Activated CD4-positive, alpha-beta T cell treated with anti-CD3 and anti-CD28 coated beads, Interleukin-10, Interleukin-2, amounts not matched to agents 100 ng/mL and 50 ng/mL, durations not matched to agents 16 hours and 8 hours (primary cell): ENCODE measurements around the gene MTA1.
A peak's percentile ranks its signal among the peaks of the same experiment; 100 is the strongest.

Experiments
- DNase-seq: peaks from one replicate; pipeline ENCODE4 v3.0.0-alpha.2; 2020

The MTA1 gene

DNA sequence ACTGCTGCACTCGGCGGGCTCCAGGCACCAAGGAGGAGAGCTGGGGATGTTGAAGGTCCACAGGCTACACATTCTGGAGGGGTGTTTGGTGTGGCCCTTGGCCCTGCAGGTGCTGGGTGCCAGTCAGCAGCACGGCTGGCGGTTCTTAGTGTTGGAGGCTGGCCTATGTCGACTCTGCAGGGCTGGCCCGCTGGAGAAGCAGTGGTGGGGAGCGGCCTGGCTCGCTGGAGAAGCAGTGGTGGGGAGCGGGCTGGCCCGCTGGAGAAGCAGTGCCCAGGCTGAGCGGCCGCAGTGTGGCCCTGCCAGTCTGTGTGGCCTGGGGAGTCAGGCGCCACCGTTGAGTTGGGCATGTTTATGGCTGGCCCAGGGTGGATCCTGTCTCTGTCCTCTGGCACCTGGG, 27.3 kb downstream of the MTA1 start:
- no peak for DNase-seq

DNA sequence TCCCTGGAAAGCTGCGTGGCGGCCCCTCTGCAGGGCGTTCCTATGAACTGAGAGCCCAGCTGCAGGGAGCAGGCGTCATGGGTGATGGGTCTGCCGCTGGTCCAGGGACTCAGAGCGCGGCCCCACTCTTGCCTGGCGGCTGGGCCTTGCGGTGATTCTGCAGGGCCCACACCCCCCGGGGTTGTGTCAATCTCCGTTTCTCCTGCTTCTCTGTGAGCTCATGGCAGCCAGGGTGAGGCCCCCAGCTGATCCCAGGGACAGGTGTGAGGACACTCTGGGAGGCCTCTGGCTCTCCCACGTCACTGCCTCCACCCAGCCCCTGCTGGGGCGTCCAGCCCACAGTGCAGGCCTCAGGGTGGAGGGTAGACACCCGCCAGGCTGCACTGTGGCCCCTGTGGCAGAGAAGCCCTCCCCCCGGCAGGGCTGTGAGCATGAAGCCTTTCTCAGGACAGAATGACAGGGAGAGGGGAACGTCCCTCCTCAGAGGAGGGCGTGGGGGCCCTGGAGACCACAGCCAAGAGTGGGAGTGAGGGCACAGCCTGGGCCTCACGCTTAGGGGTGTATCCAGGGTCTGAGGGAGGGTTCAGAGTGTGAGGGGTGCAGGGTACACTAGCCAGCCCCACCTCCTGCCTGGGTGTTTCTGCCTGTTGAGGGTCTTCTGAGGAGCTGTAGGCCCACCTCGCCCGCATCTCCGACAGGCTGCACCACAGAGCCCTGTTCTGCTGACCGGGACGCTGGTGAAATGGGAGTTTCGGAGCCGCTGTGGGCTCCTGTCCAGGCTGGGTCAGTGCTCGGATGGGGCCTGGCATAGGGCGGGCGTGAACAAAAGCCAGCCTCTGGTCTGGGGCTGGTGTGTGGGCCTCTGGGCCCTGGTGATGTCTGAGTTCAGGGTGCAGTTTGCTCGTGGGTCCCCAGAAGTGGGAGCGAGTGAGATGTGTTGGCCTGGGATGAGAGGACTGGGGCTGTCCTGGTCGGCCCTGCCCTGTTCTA, 28.3 kb downstream of the MTA1 start:
- no peak for DNase-seq

DNA sequence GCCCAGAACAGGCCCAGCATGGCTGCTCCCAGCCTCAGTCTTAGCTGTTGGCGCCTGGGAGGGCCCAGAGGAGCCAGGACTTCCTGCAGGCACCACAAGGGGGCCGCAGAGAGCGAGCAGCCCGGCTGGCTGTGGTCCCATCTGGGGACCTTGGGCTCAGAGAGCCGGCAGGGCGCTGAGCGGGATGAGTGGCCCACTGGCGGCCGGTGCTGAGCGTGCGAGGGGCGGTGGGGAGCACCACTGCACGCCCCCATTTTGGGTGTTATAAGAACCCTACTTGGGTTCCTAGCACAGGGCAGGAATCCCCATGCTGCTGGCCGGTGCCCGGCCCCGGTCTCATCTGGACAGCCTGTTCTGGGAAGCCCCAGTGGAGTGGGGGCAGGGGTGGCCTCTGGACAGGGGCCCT, 29.1 kb downstream of the MTA1 start:
- DNase-seq: peak; percentile 60

DNA sequence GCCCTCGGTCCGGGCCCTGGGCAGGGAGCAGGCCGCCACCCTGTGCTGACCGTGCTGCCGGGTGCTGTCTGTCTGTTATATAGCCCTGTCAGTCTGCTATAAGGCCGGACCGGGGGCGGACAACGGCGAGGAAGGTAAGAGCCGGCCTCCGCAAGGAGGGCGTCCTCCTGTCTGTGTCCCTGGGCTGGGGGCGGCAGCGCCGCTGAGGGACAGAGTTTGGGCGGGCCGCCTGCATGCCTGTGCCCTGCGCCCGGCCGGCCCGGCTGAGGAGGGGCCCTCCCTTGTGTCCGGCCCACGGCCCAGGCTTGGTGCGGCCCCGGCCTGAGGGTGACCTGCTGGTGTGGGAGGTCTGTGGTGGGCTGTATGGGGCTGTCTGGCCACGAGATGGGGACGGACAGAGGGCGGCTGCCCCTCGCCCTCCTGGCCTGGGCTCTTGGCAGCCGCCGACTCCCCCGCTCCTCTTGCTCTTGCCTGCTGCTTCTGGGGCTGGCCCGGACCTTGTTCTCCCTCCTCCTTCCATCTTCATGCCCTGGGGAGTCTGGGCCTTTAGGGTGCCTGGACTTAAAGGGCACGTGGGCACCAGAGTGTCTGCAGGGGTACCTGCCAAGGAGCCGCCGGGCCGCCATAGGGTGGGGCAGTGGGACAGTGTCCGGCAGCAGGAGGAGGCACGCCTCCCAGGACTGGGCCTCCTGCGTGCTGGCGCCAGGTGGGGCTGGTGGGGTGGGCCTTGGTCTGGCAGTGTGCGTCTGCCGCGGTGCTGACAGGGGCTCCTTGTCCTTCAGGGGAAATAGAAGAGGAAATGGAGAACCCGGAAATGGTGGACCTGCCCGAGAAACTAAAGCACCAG, 29.9 kb downstream of the MTA1 start:
- DNase-seq: no peak

DNA sequence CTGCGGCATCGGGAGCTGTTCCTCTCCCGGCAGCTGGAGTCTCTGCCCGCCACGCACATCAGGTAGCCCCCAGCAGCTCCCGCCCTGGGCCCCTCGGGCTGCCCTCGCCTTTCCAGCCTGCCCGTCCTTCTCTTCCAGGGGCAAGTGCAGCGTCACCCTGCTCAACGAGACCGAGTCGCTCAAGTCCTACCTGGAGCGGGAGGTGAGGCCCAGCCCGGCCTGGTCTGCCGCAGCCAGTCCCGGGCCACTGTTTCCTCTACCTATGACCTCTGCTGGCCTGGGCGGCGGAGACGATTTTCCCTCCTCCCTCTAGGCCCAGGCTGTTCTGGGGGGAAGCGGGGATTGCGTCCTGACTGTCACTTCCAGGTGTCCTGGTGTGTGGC, 30.5 kb downstream of the MTA1 start:
- no peak for DNase-seq

DNA sequence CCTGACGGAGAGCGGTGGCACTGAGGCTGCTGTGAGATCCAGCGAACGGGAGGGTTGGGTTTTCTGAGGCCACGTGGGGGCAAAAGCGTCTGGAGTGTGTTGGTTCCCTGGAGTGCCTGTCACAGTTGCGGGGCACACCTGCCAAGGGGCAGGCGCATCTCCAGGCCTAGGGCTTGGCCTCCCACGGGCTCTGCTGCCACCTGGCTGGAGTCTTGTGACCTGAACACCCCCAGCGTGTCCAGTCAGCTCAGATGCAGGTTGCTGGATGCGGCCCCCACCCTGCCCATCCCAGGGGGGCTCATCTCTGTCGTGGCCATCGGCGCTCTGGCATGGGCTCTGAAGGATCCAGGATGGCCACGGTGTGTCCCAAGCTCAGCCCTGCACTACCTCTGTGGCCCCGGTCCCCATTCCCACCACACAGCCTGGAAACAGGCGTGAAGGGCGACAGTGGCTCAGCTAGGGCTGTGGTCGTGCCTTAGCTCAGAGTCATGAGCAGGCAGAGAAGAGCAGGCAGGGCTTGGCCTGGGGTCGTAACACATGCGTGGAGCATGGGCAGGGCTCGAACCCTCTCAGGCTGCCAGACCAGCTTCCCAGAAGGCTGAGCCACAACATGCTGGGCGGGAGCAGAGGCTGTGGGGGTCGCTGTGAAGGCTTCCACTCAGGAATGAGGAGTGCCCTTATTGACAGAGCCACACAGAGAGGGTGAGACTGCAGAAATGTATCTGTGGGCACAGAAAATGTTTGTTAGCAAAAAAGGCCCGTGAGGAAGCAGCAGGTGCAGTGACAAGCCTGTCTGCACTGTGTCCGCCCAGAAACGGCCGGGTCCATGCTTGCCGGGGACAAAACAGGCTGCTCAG, 31.5 kb downstream of the MTA1 start:
- no peak for DNase-seq

DNA sequence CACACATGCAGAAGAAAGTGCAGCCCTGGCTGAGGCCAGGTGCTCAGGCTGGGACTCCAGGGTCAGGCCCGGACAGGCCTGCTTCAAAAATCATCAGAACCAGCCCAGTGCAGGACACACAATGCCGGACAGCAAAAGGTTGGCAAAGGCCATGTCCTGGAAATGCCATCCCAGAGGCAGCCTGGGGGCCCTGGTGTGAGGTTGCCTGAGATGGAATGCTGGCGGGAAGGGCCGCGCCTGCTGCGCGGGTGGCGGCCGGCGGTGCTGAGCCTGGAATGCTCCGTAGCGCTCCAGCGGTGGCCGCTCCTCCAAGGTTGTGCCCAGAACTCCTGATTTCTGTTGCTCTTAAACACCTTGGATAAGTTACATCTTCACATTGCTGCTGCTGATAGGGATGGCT, 33.3 kb downstream of the MTA1 start:
- no peak for DNase-seq

DNA sequence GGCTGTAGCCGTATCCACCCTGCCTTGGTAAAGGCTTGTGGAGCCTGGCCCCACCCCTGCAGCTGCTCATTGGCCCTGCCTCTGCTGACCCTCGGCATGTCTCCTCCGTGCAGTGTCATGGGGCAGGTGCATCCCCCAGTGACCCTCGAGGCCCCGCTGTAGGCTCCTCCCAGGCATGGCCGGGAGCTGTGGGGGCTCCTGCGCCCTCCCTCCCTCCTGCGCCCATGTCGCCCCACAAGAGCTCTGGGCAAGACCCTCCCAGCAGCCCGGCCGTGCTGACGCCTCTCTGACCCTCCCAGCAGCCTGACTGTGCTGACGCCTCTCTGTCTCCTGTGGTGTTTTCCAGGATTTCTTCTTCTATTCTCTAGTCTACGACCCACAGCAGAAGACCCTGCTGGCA, 34.2 kb downstream of the MTA1 start:
- no peak for DNase-seq

DNA sequence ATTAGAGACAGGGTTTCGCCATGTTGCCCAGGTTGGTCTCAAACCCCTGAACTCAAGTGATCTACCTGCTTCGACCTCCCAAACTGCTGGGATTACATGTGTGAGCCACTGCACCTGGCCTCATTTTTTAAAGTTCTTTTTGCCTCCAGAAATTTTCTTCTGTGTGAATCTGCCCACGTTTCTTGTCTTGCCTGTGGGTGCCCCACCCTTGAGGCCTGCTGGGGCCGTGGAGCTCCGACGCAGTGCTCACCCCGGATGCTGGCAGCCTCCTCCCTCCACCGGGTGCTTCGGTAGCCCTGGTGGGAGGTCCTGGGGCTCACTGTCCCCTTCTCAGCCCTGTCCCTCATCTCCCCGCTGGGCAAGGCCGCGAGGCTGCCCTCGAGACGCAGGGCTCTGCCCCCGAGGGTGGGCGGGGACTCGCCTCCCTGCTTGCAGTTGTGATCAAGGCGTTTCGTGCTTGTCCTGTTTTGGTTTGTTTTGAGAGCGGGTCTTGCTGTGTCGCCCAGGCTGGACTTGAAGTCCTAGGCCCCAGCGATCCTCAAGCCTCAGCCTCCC, 35.5 kb downstream of the MTA1 start:
- DNase-seq: no peak

DNA sequence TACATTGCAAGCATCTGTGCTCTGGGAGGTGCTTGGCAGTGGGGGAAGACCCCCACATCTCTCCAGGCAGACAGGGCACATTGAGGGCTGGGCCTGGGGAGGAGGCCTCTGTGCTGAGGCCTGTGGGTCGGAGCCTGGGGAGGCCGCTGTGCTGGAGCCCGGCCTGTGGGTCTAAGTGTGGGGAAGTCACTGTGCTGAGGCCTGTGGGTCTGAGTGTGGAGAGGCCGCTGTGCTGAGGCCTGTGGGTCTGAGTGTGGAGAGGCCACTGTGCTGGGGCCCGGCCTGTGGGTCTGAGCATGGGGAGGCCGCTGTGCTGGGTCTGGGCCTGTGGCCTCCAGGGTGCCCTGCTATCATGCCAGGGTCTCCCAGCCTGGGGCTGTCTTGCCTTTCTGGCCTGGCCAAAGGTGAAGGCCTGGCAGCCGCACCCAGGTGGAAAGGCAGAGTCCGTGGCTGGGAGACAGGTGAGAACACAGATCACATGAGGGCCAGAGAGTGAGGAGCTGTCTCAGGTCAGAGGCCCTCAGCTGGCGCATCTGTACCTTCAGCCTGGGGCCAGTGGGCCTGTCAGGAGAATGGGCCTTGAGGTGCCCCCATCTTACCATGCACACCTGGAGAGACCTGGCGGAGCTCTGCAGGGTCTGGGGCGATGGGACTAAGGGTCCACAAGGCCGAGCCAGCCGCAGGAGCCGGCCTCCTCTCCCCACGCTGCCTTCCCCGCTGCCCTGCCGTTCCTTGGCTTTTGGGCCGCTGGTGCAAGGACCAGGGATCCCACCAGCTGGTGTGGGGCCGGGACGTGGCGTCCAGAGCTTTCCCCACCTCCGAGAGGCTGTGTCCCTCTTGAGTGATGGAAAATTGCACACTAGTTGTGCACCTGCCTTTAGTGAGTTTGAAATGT, 36.4 kb downstream of the MTA1 start:
- no peak for DNase-seq

DNA sequence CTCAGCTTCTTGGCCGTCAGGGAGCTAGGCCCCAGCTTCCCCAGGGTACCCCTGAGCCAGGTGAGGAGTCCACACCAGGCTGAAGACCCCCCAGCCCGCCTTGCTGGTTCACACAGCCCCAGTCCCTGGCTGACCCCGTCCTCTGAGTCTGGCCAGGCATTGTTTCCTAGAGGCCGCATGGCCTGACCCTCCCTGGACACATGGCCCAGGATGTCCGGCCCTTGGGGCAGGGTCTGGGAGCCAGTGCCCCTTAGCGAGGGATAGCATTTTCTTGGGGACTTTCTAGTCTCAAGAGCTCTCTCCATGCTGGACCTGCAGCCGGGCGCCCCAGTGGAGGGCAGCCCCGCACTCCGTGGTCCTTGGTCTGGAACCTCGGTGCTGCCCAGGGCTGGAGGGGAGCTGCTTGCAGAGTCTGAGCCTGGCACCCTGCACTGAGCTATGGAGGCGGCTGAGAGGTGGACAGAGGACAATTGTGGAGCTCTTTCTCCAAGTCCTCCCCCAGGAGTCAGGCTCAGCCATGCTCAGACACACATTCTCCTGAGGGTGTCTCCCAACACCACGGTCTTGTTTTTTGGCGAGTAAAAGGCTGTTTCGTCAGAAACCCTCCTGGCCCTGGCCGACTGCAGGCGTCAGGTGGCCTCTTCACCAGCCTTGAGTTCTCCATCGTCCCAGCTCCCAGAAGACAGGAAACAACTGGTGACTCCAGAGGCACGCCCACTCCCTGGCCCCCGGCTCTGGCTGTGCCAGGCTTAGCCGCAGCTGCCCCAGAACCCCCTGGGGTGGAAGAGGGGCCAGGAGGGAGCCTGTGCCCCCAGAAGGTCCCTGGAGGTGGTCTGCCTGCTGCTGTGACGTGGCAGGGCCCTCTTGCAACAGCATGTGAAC, 37.4 kb downstream of the MTA1 start:
- DNase-seq: no peak

DNA sequence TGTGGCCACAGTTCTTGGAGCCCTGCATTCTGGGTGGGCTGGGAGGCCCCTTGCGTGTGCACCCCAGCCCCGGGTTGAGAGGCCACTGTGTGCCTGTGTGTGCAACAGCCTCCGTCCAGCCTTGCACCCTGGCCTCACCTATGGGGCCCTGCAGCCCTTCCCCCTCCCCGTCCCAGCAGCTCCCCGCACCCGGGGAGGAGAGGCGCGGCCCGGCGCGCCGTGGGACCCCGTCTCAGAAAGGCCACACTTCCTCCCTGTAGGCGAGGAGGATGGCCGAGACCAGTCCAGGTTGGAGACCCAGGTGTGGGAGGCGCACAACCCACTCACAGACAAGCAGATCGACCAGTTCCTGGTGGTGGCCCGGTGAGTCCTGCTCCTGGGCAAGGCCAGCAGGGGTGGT, 38.4 kb downstream of the MTA1 start:
- no peak for DNase-seq

DNA sequence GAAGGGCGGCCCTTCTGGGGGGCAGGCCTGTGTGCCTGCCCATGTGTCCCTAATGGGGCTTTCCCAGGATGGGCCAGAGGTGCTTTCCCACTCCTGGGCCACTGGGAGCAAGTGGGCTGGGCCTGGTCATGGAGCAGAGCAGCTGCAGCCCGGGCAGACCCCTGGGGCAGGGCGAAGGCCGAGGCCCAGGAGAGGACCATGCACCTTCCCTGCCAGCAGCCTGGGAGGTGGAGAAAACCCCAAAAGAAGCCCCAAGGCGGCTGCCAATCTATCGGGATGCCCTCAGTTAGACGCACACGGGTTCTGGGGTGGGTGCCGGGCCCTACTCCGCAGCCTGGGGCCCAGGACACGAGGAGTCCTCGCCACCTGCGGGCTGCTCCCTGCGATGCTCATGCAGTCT, 38.9 kb downstream of the MTA1 start:
- no peak for DNase-seq

DNA sequence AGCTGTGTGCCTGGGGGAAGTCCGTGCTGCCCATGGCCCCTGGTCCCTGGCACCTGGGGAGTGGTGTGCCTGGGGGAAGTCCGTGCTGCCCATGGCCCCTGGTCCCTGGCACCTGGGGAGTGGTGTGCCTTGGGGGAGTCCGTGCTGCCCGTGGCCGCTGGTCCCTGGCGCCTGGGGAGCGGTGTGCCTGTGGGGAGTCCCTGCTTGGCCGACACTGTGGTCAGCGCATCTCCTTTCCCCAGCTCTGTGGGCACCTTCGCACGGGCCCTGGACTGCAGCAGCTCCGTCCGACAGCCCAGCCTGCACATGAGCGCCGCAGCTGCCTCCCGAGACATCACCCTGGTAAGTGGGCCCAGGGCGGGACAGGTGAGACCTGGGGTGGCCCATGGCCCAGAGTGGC, 40.5 kb downstream of the MTA1 start:
- no peak for DNase-seq

DNA sequence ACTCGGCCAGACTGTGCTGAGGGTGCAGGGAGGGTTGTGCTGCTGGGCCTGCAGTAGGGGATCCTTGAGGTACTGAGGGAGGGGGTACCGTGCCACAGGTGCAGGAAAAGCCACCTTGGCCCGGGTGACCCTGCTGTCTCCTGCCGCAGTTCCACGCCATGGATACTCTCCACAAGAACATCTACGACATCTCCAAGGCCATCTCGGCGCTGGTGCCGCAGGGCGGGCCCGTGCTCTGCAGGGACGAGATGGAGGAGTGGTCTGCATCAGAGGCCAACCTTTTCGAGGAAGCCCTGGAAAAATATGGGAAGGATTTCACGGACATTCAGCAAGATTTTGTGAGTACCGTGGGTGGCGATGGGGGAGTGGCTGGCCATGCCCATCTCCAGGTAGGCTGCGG, 41.0 kb downstream of the MTA1 start:
- DNase-seq: no peak

DNA sequence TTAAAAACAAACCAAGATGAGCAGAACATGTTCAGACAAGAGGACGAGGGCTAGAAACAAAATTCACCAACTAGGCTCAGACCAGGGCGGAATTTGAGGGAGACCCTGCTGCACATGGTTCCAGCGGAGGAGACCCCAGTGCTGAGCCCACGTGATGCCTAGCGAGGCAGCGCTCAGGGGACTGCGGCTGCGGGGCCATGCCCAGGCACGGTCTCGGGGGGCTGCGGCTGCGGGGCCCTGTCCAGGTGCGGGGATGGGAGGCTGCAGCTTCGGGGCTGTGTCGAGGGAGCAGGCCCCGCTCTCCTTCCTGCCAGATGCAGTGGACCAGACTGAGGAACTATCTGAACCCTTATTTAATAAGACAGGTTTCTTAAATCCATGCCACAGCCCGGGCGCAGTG, 42.3 kb downstream of the MTA1 start:
- DNase-seq: no peak

DNA sequence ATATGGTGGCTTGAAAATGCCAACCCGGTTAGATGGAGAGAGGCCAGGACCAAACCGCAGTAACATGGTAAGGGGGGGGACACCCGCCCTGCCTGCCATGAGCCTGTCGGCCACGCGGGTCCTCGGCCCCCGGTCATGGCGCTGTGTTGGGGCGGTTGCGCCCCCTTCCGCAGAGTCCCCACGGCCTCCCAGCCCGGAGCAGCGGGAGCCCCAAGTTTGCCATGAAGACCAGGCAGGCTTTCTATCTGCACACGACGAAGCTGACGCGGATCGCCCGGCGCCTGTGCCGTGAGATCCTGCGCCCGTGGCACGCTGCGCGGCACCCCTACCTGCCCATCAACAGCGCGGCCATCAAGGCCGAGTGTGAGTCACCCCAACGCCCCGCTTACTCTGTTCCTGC, 44.9 kb downstream of the MTA1 start:
- DNase-seq: no peak

DNA sequence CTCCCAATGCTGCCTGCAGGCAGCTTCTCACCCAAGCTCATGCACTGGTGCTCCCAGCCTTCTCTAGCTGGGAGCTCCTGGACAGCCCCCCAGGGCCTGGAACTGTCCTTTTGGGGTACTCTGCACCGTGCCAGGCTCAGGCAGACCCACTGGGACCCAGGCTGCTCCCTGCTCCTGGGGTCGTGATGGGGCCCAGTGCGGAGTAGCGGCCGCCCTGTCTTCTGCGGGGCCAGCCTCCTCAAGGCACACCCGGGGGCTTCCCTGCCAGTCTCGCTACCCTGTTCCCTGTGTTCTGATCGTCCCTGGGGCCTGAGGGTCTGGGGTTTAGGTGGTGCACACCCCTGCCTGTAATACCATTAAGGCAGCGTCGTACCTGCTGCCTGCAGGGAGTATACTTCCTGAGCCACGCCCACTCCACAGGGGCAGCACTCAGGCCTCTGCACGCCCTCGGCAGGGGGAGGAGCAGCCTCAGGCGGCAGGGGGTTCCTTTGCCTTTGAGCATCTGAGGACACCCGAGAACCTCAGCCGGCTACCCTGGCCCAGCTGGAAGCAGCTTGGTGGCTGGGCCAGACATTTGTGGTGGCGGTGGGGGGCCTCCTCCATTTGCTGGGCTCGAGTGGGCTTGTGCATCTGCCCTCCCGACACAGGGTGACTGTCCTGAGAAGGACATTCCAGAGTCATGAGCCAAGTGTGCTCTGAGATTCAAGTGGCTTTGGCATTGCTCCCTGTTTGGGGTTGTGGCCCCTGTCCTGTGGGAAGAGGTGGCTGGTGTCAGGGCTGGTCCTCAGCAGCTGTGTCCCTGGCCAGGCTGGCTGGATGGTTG, 45.8 kb downstream of the MTA1 start:
- DNase-seq: no peak

DNA sequence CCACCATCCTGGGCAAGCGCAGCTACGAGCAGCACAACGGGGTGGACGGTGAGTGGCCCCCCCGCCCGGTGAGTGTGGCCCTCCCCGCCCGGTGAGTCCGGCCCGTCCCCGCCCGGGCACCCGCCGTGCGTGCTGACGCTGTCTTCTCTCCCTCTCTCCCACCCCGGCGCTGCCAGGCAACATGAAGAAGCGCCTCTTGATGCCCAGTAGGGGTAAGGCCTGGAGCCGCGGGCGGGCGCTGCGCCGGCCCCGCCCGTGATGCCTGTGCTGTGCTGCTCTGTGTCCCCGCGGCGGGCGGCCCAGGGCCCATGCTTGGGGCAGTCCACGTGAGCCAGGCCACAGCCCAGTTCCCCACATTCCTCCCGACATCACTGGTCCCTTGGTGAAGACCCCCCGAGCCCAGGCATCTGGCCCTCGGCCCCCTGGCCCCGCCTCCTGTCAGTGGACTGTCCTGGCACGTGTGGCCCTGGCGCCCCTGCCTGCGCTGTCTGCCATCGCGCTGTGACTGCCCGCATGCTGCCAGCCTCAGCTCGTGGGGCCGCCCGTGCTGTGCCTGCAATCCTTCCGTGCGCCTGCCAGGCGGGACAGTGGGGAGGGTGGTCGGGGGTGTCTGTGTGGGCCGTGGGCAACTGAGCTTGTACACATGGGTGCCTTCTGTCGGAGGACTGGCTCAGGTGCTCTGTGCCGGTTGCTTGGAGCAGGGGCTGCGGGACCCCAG, 47.1 kb downstream of the MTA1 start:
- DNase-seq: no peak
